ENCODE results near the gene VPS13D.

The VPS13D gene

GRCh38 chr1:12464045-12464461 is 234.2 kb downstream of the VPS13D start:
- no peak for TF ChIP-seq ZNF274 (IDR thresholded peaks at IDR 0.05; ENCODE audit: low read depth, low read length)
- TF ChIP-seq SUZ12 (IDR thresholded peaks at IDR 0.05; ENCODE audit: extremely low read depth, insufficient read depth, insufficient read length), result no peak
- TF ChIP-seq YY1 (IDR thresholded peaks at IDR 0.05; ENCODE audit: insufficient read depth, insufficient read length), result no peak
- H3K9me3 ChIP-seq (ENCODE audit: insufficient read depth, low read length), result no peaks in the 10 kb centered on the region
- no peaks in the 10 kb centered on the region for H3K4me1 ChIP-seq (ENCODE audit: insufficient read depth, insufficient read length)
- H3K9ac ChIP-seq (ENCODE audit: insufficient read length, low read depth), result no peak overlapping the region
- DNase-seq (ENCODE audit: low read depth, low spot score), result no peak
- H3K27me3 ChIP-seq (ENCODE audit: insufficient read depth, insufficient read length), result no peaks in the 10 kb centered on the region
- no peak overlapping the region for H3K4me3 ChIP-seq (ENCODE audit: insufficient read length, low read depth)
- H3K36me3 ChIP-seq (ENCODE audit: insufficient read depth, insufficient read length, low read length), result peaks cover 3% of the 10 kb centered on the region

DNA sequence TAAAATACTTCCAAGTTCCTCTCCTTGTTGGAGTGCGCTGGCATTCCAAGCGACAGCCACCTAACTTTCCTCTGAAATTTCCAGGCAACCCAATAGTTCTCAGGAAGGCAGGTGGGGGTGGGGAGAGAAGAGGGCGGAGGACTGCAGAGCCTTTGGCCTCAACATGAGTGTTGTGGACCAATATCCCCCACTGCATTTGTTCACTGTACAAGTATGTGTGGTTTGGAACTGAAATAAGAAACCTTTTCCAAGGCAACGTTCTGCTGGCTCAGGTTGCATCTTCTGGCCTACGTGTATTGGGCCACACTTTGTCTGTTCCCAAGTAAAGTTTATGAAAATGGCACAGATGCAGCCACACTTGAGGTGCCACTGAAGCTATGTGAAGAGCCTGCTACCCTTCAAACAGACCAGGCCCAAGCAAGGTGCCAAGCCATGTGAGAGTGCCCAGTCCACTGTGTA is 234.8 kb downstream of the VPS13D start:
- Histone ChIP-seq H3K9ac (ENCODE audit: insufficient read length, low read depth) (no peak overlapping the region), H3K4me3 (ENCODE audit: insufficient read length, low read depth) (no peak overlapping the region), H3K9me3 (ENCODE audit: insufficient read depth, low read length) (no peaks in the 10 kb centered on the region), H3K36me3 (ENCODE audit: insufficient read depth, insufficient read length, low read length) (peaks cover 3% of the 10 kb centered on the region), H3K27me3 (ENCODE audit: insufficient read depth, insufficient read length) (no peaks in the 10 kb centered on the region), H3K4me1 (ENCODE audit: insufficient read depth, insufficient read length) (no peaks in the 10 kb centered on the region)
- TF ChIP-seq YY1 (IDR thresholded peaks at IDR 0.05; ENCODE audit: insufficient read depth, insufficient read length) (no peak), ZNF274 (IDR thresholded peaks at IDR 0.05; ENCODE audit: low read depth, low read length) (no peak), SUZ12 (IDR thresholded peaks at IDR 0.05; ENCODE audit: extremely low read depth, insufficient read depth, insufficient read length) (no peak)
- DNase-seq (ENCODE audit: low read depth, low spot score), result no peak

GRCh38 chr1:12465126-12465525 is 235.3 kb downstream of the VPS13D start:
- H3K9ac ChIP-seq (ENCODE audit: insufficient read length, low read depth), result no peak overlapping the region
- no peaks in the 10 kb centered on the region for H3K9me3 ChIP-seq (ENCODE audit: insufficient read depth, low read length)
- no peak overlapping the region for H3K4me3 ChIP-seq (ENCODE audit: insufficient read length, low read depth)
- peaks cover 3% of the 10 kb centered on the region for H3K36me3 ChIP-seq (ENCODE audit: insufficient read depth, insufficient read length, low read length)
- TF ChIP-seq ZNF274 (IDR thresholded peaks at IDR 0.05; ENCODE audit: low read depth, low read length), result no peak
- no peak for TF ChIP-seq YY1 (IDR thresholded peaks at IDR 0.05; ENCODE audit: insufficient read depth, insufficient read length)
- no peak for TF ChIP-seq SUZ12 (IDR thresholded peaks at IDR 0.05; ENCODE audit: extremely low read depth, insufficient read depth, insufficient read length)
- DNase-seq (ENCODE audit: low read depth, low spot score), result no peak
- no peaks in the 10 kb centered on the region for H3K4me1 ChIP-seq (ENCODE audit: insufficient read depth, insufficient read length)
- H3K27me3 ChIP-seq (ENCODE audit: insufficient read depth, insufficient read length), result no peaks in the 10 kb centered on the region

GRCh38 chr1:12466816-12467215 is 237.0 kb downstream of the VPS13D start:
- H3K4me3 ChIP-seq (ENCODE audit: insufficient read length, low read depth), result no peak overlapping the region
- H3K9ac ChIP-seq (ENCODE audit: insufficient read length, low read depth), result no peak overlapping the region
- no peaks in the 10 kb centered on the region for H3K27me3 ChIP-seq (ENCODE audit: insufficient read depth, insufficient read length)
- H3K9me3 ChIP-seq (ENCODE audit: insufficient read depth, low read length), result no peaks in the 10 kb centered on the region
- H3K36me3 ChIP-seq (ENCODE audit: insufficient read depth, insufficient read length, low read length), result no peaks in the 10 kb centered on the region
- TF ChIP-seq YY1 (IDR thresholded peaks at IDR 0.05; ENCODE audit: insufficient read depth, insufficient read length), result no peak
- no peak for TF ChIP-seq ZNF274 (IDR thresholded peaks at IDR 0.05; ENCODE audit: low read depth, low read length)
- no peak for TF ChIP-seq SUZ12 (IDR thresholded peaks at IDR 0.05; ENCODE audit: extremely low read depth, insufficient read depth, insufficient read length)
- no peaks in the 10 kb centered on the region for H3K4me1 ChIP-seq (ENCODE audit: insufficient read depth, insufficient read length)
- DNase-seq (ENCODE audit: low read depth, low spot score), result no peak

- Histone ChIP-seq H3K27me3 (ENCODE audit: insufficient read depth, insufficient read length) (no peaks in the 10 kb centered on the region), H3K4me1 (ENCODE audit: insufficient read depth, insufficient read length) (no peaks in the 10 kb centered on the region), H3K36me3 (ENCODE audit: insufficient read depth, insufficient read length, low read length) (no peaks in the 10 kb centered on the region), H3K9ac (ENCODE audit: insufficient read length, low read depth) (no peak overlapping the region), H3K9me3 (ENCODE audit: insufficient read depth, low read length) (no peaks in the 10 kb centered on the region), H3K4me3 (ENCODE audit: insufficient read length, low read depth) (no peak overlapping the region)
- no peak for TF ChIP-seq YY1 (IDR thresholded peaks at IDR 0.05; ENCODE audit: insufficient read depth, insufficient read length)
- TF ChIP-seq ZNF274 (IDR thresholded peaks at IDR 0.05; ENCODE audit: low read depth, low read length), result no peak
- TF ChIP-seq SUZ12 (IDR thresholded peaks at IDR 0.05; ENCODE audit: extremely low read depth, insufficient read depth, insufficient read length), result no peak
- no peak for DNase-seq (ENCODE audit: low read depth, low spot score)
Observed at GRCh38 chr1:12467570-12468286, 237.9 kb downstream of the VPS13D start.

DNA sequence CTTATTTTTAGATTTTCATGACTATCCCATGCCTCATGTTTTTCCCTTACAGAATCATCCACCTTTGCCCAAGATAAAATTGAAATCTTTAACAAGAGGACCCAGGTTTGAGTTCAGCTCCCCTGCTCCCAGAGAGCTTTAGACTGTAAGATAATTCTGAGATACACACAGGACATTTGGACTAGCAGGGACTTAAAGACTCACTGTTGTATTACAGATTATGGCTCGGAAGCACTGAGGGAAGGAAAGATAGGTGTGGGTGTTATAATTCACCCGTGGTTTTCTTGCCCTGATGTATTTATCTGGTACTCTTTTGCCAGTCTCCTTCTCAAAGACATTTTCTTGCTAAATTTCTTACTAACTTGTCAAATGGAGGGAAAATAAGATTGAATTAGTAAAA is 238.5 kb downstream of the VPS13D start:
- Histone ChIP-seq H3K36me3 (ENCODE audit: insufficient read depth, insufficient read length, low read length) (no peaks in the 10 kb centered on the region), H3K4me3 (ENCODE audit: insufficient read length, low read depth) (no peak overlapping the region), H3K9ac (ENCODE audit: insufficient read length, low read depth) (no peak overlapping the region), H3K9me3 (ENCODE audit: insufficient read depth, low read length) (no peaks in the 10 kb centered on the region), H3K27me3 (ENCODE audit: insufficient read depth, insufficient read length) (no peaks in the 10 kb centered on the region), H3K4me1 (ENCODE audit: insufficient read depth, insufficient read length) (no peaks in the 10 kb centered on the region)
- no peak for DNase-seq (ENCODE audit: low read depth, low spot score)
- TF ChIP-seq YY1 (IDR thresholded peaks at IDR 0.05; ENCODE audit: insufficient read depth, insufficient read length), result no peak

GRCh38 chr1:12469493-12469892 is 239.7 kb downstream of the VPS13D start:
- peaks cover 10% of the 10 kb centered on the region; the same call in 1 of the 2 replicates for H3K9me3 ChIP-seq (ENCODE audit: insufficient read depth, low read length)
- no peak for TF ChIP-seq YY1 (IDR thresholded peaks at IDR 0.05; ENCODE audit: insufficient read depth, insufficient read length)
- H3K9ac ChIP-seq (ENCODE audit: insufficient read length, low read depth), result no peak overlapping the region
- H3K27me3 ChIP-seq (ENCODE audit: insufficient read depth, insufficient read length), result no peaks in the 10 kb centered on the region
- no peak overlapping the region for H3K4me3 ChIP-seq (ENCODE audit: insufficient read length, low read depth)
- no peak for DNase-seq (ENCODE audit: low read depth, low spot score)
- H3K36me3 ChIP-seq (ENCODE audit: insufficient read depth, insufficient read length, low read length), result no peaks in the 10 kb centered on the region
- H3K4me1 ChIP-seq (ENCODE audit: insufficient read depth, insufficient read length), result no peaks in the 10 kb centered on the region

All from NT2/D1 (cell line).